Sigmoid colon (tissue), 3 donors: Measurements from ENCODE around the gene DNAH10.

Source experiments
- CTCF ChIP-seq, 4 experiments: fragments of 450-650 bp in 3 of 4; fragments of 200-600 bp in 1 of 4; IDR thresholded peaks; one replicate each; pipeline ENCODE4 v1.5.1; 2016 to 2019; ENCODE audit warnings: antibody characterized with exemption in 4 of 4, mild to moderate bottlenecking in 3 of 4, moderate library complexity in 2 of 4
- POLR2A ChIP-seq, 2 donors: fragments of 450-650 bp; IDR thresholded peaks; one replicate each; pipeline ENCODE4 v1.6.1; 2016; ENCODE audit warnings: antibody characterized with exemption in 2 of 2, mild to moderate bottlenecking in 2 of 2, moderate library complexity in 2 of 2

- no peak for TF ChIP-seq CTCF (IDR thresholded peaks at IDR 0.05)
- TF ChIP-seq POLR2A (IDR thresholded peaks at IDR 0.05), result no peak
Observed at GRCh38 chr12:123765504-123766035, 3.5 kb downstream of the DNAH10 start.
